Neural crest cell (in vitro differentiated cells): Measurements from ENCODE around the gene CREB5. TPM values are rescaled to one million over a fixed set of nuclear protein-coding genes. Genes with fewer than 3 reads are reported as not detected.

Experiments used
- DNase-seq: peaks from one replicate; pipeline ENCODE4 v3.0.0; 2021; ENCODE audit warnings: low read depth, mixed read lengths, low spot score
- H3K27ac Mint-ChIP-seq: one replicate; pipeline ENCODE4 v1.8.0; 2021; ENCODE audit warnings: mild to moderate bottlenecking, mixed read lengths; ENCODE audit not compliant: unreplicated experiment
- H3K27me3 Mint-ChIP-seq: 2 replicates; pipeline ENCODE4 v1.8.0; 2021; ENCODE audit warnings: low read depth, mild to moderate bottlenecking, mixed read lengths
- H3K36me3 Mint-ChIP-seq: 2 replicates; pipeline ENCODE4 v1.8.0; 2021; ENCODE audit warnings: low read depth, mild to moderate bottlenecking, mixed read lengths
- H3K4me1 Mint-ChIP-seq: 2 replicates; pipeline ENCODE4 v1.8.0; 2021; ENCODE audit warnings: mixed read lengths
- H3K4me3 Mint-ChIP-seq: one replicate; pipeline ENCODE4 v1.8.0; 2021; ENCODE audit warnings: mild to moderate bottlenecking, mixed read lengths
- H3K9me3 Mint-ChIP-seq: 2 replicates; pipeline ENCODE4 v1.8.0; 2021; ENCODE audit warnings: mixed read lengths
- CTCF ChIP-seq: fragments of 200-600 bp; sonication (generic); conservative IDR thresholded peaks from 2 replicates; pipeline ENCODE4 v1.5.0; 2021; ENCODE audit warnings: antibody characterized with exemption, mild to moderate bottlenecking
- total RNA-seq: library from RNA; stranded (reverse); gene quantifications from 2 replicates; pipeline ENCODE4 v1.2.1, GENCODE V29; 2021

Gene CREB5
- total RNA-seq, 1 donor from 2014 or later, result 8.3 TPM

GRCh38 chr7:28830846-28831245 is 418.5 kb downstream of the CREB5 start:
- Mint-ChIP-seq H3K27me3 (no peaks in the 10 kb centered on the region), H3K4me1 (no peaks in the 10 kb centered on the region), H3K36me3 (no peaks in the 10 kb centered on the region), H3K4me3 (no peak overlapping the region), H3K27ac (no peak overlapping the region), H3K9me3 (peaks cover 2% of the 10 kb centered on the region)
- no peak for DNase-seq
- TF ChIP-seq CTCF, result no peak

- no peak overlapping the region for H3K4me3 Mint-ChIP-seq
- H3K4me1 Mint-ChIP-seq, result no peaks in the 10 kb centered on the region
- peaks cover 6% of the 10 kb centered on the region for H3K9me3 Mint-ChIP-seq
- no peak overlapping the region for H3K27ac Mint-ChIP-seq
- peaks cover 3% of the 10 kb centered on the region for H3K36me3 Mint-ChIP-seq
- no peak for TF ChIP-seq CTCF
- no peak for DNase-seq
- no peaks in the 10 kb centered on the region for H3K27me3 Mint-ChIP-seq
Observed at GRCh38 chr7:28832669-28833068, 420.4 kb downstream of the CREB5 start.

GRCh38 chr7:28835800-28836199 is 423.5 kb downstream of the CREB5 start:
- TF ChIP-seq CTCF, result no peak
- Mint-ChIP-seq H3K27ac (no peak overlapping the region), H3K36me3 (peaks cover 5% of the 10 kb centered on the region), H3K27me3 (no peaks in the 10 kb centered on the region), H3K9me3 (peaks cover 8% of the 10 kb centered on the region), H3K4me1 (no peaks in the 10 kb centered on the region), H3K4me3 (no peak overlapping the region)
- no peak for DNase-seq

- H3K9me3 Mint-ChIP-seq, result peaks cover 8% of the 10 kb centered on the region
- H3K4me1 Mint-ChIP-seq, result no peaks in the 10 kb centered on the region
- H3K36me3 Mint-ChIP-seq, result peaks cover 5% of the 10 kb centered on the region
- H3K27ac Mint-ChIP-seq, result no peak overlapping the region
- no peak for TF ChIP-seq CTCF
- H3K27me3 Mint-ChIP-seq, result no peaks in the 10 kb centered on the region
- no peak overlapping the region for H3K4me3 Mint-ChIP-seq
- DNase-seq, result no peak
Observed at GRCh38 chr7:28836716-28837115, 424.4 kb downstream of the CREB5 start.

- DNase-seq, result no peak
- no peak for TF ChIP-seq CTCF
- H3K4me1 Mint-ChIP-seq, result peaks cover 2% of the 10 kb centered on the region
- peaks cover 5% of the 10 kb centered on the region for H3K36me3 Mint-ChIP-seq
- no peak overlapping the region for H3K4me3 Mint-ChIP-seq
- H3K9me3 Mint-ChIP-seq, result peaks cover 8% of the 10 kb centered on the region
- no peaks in the 10 kb centered on the region for H3K27me3 Mint-ChIP-seq
- no peak overlapping the region for H3K27ac Mint-ChIP-seq
Observed at GRCh38 chr7:28837216-28837615, 424.9 kb downstream of the CREB5 start.

GRCh38 chr7:28840592-28840995 is 428.3 kb downstream of the CREB5 start:
- TF ChIP-seq CTCF, result peak; percentile 61
- Mint-ChIP-seq H3K9me3 (peaks cover 8% of the 10 kb centered on the region), H3K27ac (no peak overlapping the region), H3K4me3 (no peak overlapping the region), H3K4me1 (peaks cover 6% of the 10 kb centered on the region), H3K27me3 (no peaks in the 10 kb centered on the region), H3K36me3 (peaks cover 5% of the 10 kb centered on the region)
- DNase-seq, result no peak
